ENCODE measurements around the gene FNIP1. TPM values are rescaled to one million over a fixed set of nuclear protein-coding genes. Genes with fewer than 3 reads are reported as not detected.

The FNIP1 gene
- total RNA-seq, 8 experiments from 2014 or later, result 16.7 to 33.7 (median 27.4) TPM

GRCh38 chr5:131810510-131811249 is 13.9 kb upstream of the FNIP1 start:
- in situ Hi-C loops (cut with MboI; ENCODE audit: low pct_unique_long_range_greater_than_20kb in 2 of 9, low sequenced_read_pairs in 9 of 9, unreplicated experiment in 9 of 9), result loop anchor here in 4 of 9 experiments (10.0 to 25.0 kb wide), 2 partner anchors 194 to 202 kb away; partner anchors contain the start of gene ACSL6 (in 3 of the 4)
- H3K4me3 ChIP-seq, result no peak overlapping the region
- H3K4me1 ChIP-seq (replicated peaks in 1 of 2), result no peaks in the 10 kb centered on the region
- H3K27ac ChIP-seq, result no peak overlapping the region
- 0 to 53% (median 18%) methylated on average over 2 to 3 of the region's 3 CpGs; no CpG with 5 or more reads in 1 of the 10 experiments for WGBS, 10 experiments
- peak in 4 of 8 experiments; percentile 31 to 77 (median 46) for ATAC-seq (replicated peaks in 6 of 8)

- Histone ChIP-seq H3K4me3 (peak overlapping the region; percentile 68 to 94 (median 84)), H3K4me1 (replicated peaks in 1 of 2) (peaks cover 0 to 18% of the 10 kb centered on the region in 2 donors), H3K27ac (peak overlapping the region; percentile 86 to 92)
- 0 to 20% (median 1%) methylated on average over 2 to 20 of the region's 56 CpGs for WGBS, 10 experiments
- ATAC-seq (replicated peaks in 6 of 8), result peak; percentile 5 to 41 (median 26)
- in situ Hi-C loops (cut with MboI; ENCODE audit: low pct_unique_long_range_greater_than_20kb in 2 of 9, low sequenced_read_pairs in 9 of 9, unreplicated experiment in 9 of 9), result no loop called here
These were observed 681 bp downstream of the FNIP1 start for GRCh38 chr5:131795879-131796792.

DNA sequence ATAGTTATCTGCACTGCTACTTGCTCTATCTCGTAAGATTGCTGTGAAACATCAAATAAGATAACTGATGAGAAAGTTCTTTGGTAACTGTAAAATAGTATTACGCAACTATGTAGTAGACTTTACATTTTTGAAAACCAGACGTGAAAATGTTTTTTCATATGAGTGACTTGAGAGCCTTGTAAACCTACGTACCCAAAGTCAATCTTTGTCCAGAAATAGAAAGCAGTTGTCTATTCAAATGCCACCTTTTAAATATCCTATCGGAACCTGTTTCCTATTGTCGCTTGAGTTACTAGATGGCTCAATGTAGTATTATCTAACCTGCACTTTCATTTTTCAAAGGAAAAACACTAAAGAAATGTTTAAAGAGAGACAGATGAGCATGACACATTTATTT is 1.6 kb downstream of the FNIP1 start:
- WGBS, 10 experiments, result 16 to 64% (median 51%) methylated on average over 2 to 6 of the region's 6 CpGs; no CpG with 5 or more reads in 1 of the 10 experiments
- Histone ChIP-seq H3K4me3 (peak overlapping the region; percentile 68 to 94 (median 84)), H3K4me1 (replicated peaks in 1 of 2) (peaks cover 0 to 18% of the 10 kb centered on the region in 2 donors), H3K27ac (no peak overlapping the region)
- no peak for ATAC-seq (replicated peaks in 6 of 8)
- in situ Hi-C loops (cut with MboI; ENCODE audit: low pct_unique_long_range_greater_than_20kb in 2 of 9, low sequenced_read_pairs in 9 of 9, unreplicated experiment in 9 of 9), result no loop called here

- Histone ChIP-seq H3K4me3 (peak overlapping the region in 2 of 5 donors; percentile 84 to 94), H3K27ac (no peak overlapping the region), H3K4me1 (replicated peaks in 1 of 2) (peaks cover 0 to 18% of the 10 kb centered on the region in 2 donors)
- 71 to 100% (median 82%) methylated on average over 1 to 4 of the region's 4 CpGs; no CpG with 5 or more reads in 2 of the 10 experiments for WGBS, 10 experiments
- no peak for ATAC-seq (replicated peaks in 6 of 8)
- in situ Hi-C loops (cut with MboI; ENCODE audit: low pct_unique_long_range_greater_than_20kb in 2 of 9, low sequenced_read_pairs in 9 of 9, unreplicated experiment in 9 of 9), result no loop called here
These were observed 2.2 kb downstream of the FNIP1 start for GRCh38 chr5:131794586-131794985.

DNA sequence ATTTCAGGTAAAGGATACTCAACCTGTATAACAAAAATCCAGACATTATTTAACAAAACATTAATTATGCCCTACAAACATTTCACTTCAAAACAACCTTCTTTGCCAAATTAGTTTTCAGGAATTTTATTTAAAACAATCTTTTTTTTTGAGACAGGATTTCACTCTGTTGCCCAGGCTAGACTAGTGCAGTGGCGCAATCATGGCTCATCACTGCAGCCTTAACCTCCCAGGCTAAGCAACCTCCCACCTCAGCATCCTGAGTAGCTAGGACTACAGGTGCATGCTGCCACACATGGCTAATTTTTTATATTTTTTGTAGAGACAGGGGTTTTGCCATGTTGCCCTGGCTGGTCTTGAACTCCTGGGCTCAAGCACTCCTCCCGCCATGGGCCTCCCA is 3.9 kb downstream of the FNIP1 start:
- 90 to 100% (median 100%) methylated on average over 1 to 2 of the region's 2 CpGs; no CpG with 5 or more reads in 4 of the 10 experiments for WGBS, 10 experiments
- peaks cover 0 to 15% of the 10 kb centered on the region in 2 donors for H3K4me1 ChIP-seq (replicated peaks in 1 of 2)
- no peak for ATAC-seq (replicated peaks in 6 of 8)
- in situ Hi-C loops (cut with MboI; ENCODE audit: low pct_unique_long_range_greater_than_20kb in 2 of 9, low sequenced_read_pairs in 9 of 9, unreplicated experiment in 9 of 9), result no loop called here
- H3K27ac ChIP-seq, result no peak overlapping the region
- no peak overlapping the region for H3K4me3 ChIP-seq

GRCh38 chr5:131791866-131792265 is 5.0 kb downstream of the FNIP1 start:
- ATAC-seq (replicated peaks in 6 of 8), result no peak
- H3K4me1 ChIP-seq (replicated peaks in 1 of 2), result peaks cover 0 to 14% of the 10 kb centered on the region in 2 donors
- in situ Hi-C loops (cut with MboI; ENCODE audit: low pct_unique_long_range_greater_than_20kb in 2 of 9, low sequenced_read_pairs in 9 of 9, unreplicated experiment in 9 of 9), result no loop called here
- 86 to 100% methylated on average over 1 of the region's 6 CpGs; no CpG with 5 or more reads in 8 of the 10 experiments for WGBS, 10 experiments
- no peak overlapping the region for H3K4me3 ChIP-seq
- no peak overlapping the region for H3K27ac ChIP-seq

DNA sequence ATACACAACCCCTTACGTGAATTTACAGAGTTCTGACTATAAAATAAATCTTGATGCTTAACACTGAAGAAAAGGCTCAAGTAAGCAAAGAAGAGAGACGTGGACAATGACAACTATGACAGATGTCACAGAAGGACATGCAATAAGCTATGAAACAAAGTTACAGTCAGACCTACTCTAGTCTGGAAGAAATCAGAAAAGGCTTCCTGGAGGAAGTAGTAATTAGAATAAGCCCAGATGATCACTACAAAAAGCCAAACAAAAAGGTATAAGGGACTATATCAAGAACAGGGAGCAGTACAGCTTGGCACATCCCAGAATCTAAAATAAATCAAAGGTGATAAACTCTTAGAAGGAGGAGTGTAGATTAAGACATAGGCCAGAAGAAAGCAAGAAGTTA is 6.3 kb downstream of the FNIP1 start:
- in situ Hi-C loops (cut with MboI; ENCODE audit: low pct_unique_long_range_greater_than_20kb in 2 of 9, low sequenced_read_pairs in 9 of 9, unreplicated experiment in 9 of 9), result no loop called here
- Histone ChIP-seq H3K27ac (no peak overlapping the region), H3K4me1 (replicated peaks in 1 of 2) (peaks cover 0 to 12% of the 10 kb centered on the region in 2 donors), H3K4me3 (no peak overlapping the region)
- WGBS, 10 experiments, result 90 to 100% (median 100%) methylated on average over 1 to 2 of the region's 2 CpGs; no CpG with 5 or more reads in 1 of the 10 experiments
- ATAC-seq (replicated peaks in 6 of 8), result no peak

DNA sequence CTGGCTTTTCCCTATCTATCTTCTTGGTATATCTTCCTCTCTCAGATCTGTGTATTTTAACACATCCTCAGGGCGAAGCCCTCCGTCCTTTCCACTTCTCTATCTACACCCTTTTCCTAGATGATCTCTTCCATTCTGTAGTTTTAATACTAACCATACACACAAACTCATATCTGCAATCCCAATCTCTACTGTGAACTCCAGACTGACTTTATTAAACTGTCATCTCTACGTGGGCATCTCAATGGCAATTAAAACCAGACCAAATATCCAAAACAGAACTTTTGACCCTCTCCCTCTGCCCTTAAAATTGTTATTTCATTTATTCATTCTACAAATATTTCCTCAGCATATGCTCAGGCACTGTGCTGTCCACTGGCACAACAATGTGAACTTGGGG is 7.1 kb downstream of the FNIP1 start:
- WGBS, 10 experiments, result 56 to 95% (median 90%) methylated on average over 2 to 3 of the region's 3 CpGs; no CpG with 5 or more reads in 1 of the 10 experiments
- Histone ChIP-seq H3K4me3 (no peak overlapping the region), H3K4me1 (replicated peaks in 1 of 2) (peaks cover 0 to 6% of the 10 kb centered on the region in 2 donors), H3K27ac (no peak overlapping the region)
- no peak for ATAC-seq (replicated peaks in 6 of 8)
- in situ Hi-C loops (cut with MboI; ENCODE audit: low pct_unique_long_range_greater_than_20kb in 2 of 9, low sequenced_read_pairs in 9 of 9, unreplicated experiment in 9 of 9), result no loop called here

DNA sequence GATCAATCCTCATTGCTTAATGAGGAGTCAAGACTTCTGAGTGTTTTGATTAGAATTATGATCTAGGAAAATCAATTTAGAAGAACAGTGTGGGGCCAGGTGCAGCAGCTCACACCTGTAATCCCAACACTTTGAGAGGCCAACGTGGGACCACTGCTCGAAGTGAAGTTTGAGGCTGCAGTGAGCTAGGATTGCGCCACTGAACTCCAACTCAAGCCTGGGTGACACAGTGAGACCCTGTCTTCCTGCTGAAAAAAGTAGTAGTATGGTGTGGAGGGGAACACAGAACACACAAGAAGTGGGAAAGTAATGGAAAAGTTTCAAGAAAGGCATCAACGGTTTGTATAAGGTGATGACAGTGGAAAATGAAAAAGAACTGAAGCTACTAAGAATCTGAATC is 9.1 kb downstream of the FNIP1 start:
- H3K4me1 ChIP-seq (replicated peaks in 1 of 2), result no peaks in the 10 kb centered on the region
- no peak for ATAC-seq (replicated peaks in 6 of 8)
- 64 to 100% (median 88%) methylated on average over 1 to 4 of the region's 4 CpGs; no CpG with 5 or more reads in 1 of the 10 experiments for WGBS, 10 experiments
- no peak overlapping the region for H3K27ac ChIP-seq
- in situ Hi-C loops (cut with MboI; ENCODE audit: low pct_unique_long_range_greater_than_20kb in 2 of 9, low sequenced_read_pairs in 9 of 9, unreplicated experiment in 9 of 9), result no loop called here
- H3K4me3 ChIP-seq, result no peak overlapping the region

GRCh38 chr5:131786900-131787692 is 9.7 kb downstream of the FNIP1 start:
- in situ Hi-C loops (cut with MboI; ENCODE audit: low pct_unique_long_range_greater_than_20kb in 2 of 9, low sequenced_read_pairs in 9 of 9, unreplicated experiment in 9 of 9), result no loop called here
- no peak overlapping the region for H3K27ac ChIP-seq
- H3K4me3 ChIP-seq, result no peak overlapping the region
- WGBS, 10 experiments, result 17 to 100% (median 98%) methylated on average over 1 to 4 of the region's 4 CpGs; no CpG with 5 or more reads in 2 of the 10 experiments
- no peaks in the 10 kb centered on the region for H3K4me1 ChIP-seq (replicated peaks in 1 of 2)
- ATAC-seq (replicated peaks in 6 of 8), result no peak

- in situ Hi-C loops (cut with MboI; ENCODE audit: low pct_unique_long_range_greater_than_20kb in 2 of 9, low sequenced_read_pairs in 9 of 9, unreplicated experiment in 9 of 9), result no loop called here
- 83 to 100% (median 100%) methylated on average over 1 of the region's 1 CpG; no CpG with 5 or more reads in 2 of the 10 experiments for WGBS, 10 experiments
- no peak for ATAC-seq (replicated peaks in 6 of 8)
- H3K4me3 ChIP-seq, result no peak overlapping the region
- no peak overlapping the region for H3K27ac ChIP-seq
- no peaks in the 10 kb centered on the region for H3K4me1 ChIP-seq (replicated peaks in 1 of 2)
These were observed 10.8 kb downstream of the FNIP1 start for GRCh38 chr5:131786036-131786435.

- no peak overlapping the region for H3K27ac ChIP-seq
- no peaks in the 10 kb centered on the region for H3K4me1 ChIP-seq (replicated peaks in 1 of 2)
- 43 to 100% (median 90%) methylated on average over 1 of the region's 1 CpG; no CpG with 5 or more reads in 1 of the 10 experiments for WGBS, 10 experiments
- no peak for ATAC-seq (replicated peaks in 6 of 8)
- H3K4me3 ChIP-seq, result no peak overlapping the region
- in situ Hi-C loops (cut with MboI; ENCODE audit: low pct_unique_long_range_greater_than_20kb in 2 of 9, low sequenced_read_pairs in 9 of 9, unreplicated experiment in 9 of 9), result no loop called here
These were observed 12.9 kb downstream of the FNIP1 start for GRCh38 chr5:131783874-131784273.

Data from motor neuron (in vitro differentiated cells).